Activated CD8-positive, alpha-beta memory T cell treated with anti-CD3 and anti-CD28 coated beads for 36 hours (primary cell): ENCODE data around the gene CARD11. TPM values are rescaled to one million over a fixed set of nuclear protein-coding genes. Genes with fewer than 3 reads are reported as not detected.

ENCODE experiments used
- CTCF ChIA-PET: fragments of 350-600 bp; sonication (Branson Sonifier 250); formaldehyde crosslinking; loops from one replicate; lab custom pipeline; 2021; ENCODE audit warnings: antibody characterized with exemption; lab: Charles Lee
- POLR2A ChIA-PET: fragments of 350-600 bp; sonication (Branson Sonifier 250); formaldehyde crosslinking; loops from one replicate; lab custom pipeline; 2021; ENCODE audit warnings: antibody characterized with exemption; lab: Charles Lee
- total RNA-seq, 2 experiments: library from RNA; stranded (reverse); gene quantifications; one replicate each; pipeline ENCODE4 v1.2.3, GENCODE V29; 2021

CARD11 gene
- total RNA-seq, 2 experiments from 2014 or later = 82.5 to 85.4 TPM

DNA sequence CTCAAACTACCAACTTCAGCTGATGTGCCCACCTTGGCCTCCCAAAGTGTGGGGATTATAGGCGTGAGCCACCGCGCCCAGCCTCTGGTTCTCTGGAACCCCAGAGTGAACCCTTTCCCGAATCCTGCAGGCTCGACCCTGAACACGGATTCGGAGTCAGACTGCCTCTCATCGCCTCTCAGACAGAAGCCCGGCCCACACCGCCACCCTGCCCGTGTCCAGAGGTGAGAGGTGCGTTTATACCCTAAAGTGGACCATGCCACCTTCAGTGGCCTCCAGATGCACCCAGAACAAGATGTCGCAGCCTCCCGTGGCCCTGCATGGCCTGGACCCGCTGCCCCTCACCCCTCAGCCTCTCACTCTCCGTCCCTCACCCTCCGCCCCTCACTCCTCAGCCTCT lies 134.6 kb downstream of the CARD11 start:
- CTCF ChIA-PET = interaction anchor here (0.7 kb wide), 1 partner anchor 156 kb away, joined by 3 read pairs; no protein-coding TSS in a partner anchor
- POLR2A ChIA-PET = no interaction called here

DNA sequence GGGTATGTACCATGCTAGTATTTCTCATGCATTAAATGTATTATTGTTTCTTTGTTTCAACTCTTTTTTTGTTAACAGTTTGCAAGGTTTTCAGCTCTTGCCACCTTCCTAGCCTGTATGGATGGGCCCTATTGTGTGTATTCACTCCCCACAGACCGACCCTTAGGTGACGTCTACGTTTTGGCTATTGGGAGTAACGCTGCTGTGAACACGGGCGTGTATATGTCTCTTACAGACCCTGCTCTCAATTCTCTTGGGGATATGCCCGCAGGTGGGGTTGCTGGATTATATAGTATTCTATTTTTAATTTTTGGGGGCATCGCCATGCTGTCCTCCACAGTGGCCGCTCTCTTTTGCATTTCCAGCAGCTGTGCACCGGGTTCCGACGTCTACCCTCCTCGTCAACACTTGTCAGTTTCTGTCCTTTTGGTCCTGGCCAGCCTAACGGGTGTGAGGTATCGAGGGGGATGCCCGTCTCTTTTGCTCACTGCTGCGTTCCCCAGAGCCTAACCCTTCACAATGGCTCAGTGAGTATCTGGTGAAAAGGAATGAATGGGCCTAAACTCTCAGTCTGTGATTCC lies 135.5 kb downstream of the CARD11 start:
- ChIA-PET POLR2A (no interaction called here), CTCF (interaction anchor here (1.0 kb wide), 1 partner anchor 22 kb away, joined by 3 read pairs; no protein-coding TSS in a partner anchor)

DNA sequence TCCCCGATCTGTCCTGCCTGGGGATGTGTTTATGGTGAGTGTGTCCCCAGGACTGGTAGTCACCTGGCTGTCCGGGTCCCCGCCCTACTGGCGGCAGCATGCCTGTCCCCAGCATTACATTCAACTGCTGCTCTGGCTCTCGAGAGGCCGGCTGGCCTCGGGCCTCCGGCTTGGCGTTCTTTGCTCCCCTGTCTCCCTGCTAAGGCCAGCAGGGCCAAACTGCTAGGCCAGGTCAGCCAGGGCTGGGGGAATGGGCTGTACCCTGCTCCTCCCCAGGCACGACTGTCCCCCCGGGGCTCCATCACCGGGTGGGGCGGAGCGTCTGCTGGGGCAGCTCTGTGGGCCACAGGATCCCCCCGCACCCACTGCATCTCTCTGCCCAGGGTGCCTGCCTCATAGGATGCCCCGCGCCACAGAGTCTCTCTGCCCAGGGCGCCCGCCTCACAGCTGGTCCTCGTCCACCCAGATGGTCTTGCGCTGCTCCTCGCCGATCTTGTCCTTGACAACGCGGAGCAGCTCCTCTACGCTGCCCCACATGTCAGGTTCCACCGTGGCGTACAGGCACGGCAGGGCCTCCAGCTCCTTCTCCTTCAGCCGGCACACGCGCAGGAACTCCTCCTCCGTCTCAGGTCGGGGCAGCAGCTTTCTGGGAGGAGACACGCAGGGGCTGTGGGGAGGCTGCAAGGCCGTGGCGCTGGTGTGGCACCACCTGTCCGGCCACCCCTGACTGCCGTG lies 137.3 kb downstream of the CARD11 start:
- CTCF ChIA-PET = interaction anchor here (2.1 kb wide), 1 partner anchor 12 kb away, joined by 6 read pairs; no protein-coding TSS in a partner anchor

DNA sequence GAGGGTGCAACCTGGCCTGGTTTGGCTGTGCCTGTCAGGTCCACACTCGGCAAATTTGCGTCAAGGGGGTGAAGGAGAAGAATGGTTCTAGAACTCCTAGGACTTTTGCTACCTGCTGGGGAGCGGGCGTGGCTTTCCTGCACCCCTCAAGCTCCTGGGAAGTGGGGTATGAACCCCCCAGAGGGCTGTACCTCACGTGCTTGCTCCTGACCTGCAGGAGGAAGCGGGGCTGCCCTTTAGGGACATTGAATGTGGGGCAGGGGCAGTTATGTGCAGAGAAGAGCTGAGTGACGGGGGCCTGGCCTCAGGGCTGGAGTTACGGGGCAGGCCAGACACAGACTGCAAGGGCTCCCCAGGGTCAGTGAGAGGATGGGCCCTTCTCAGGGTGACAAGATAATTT lies 138.2 kb downstream of the CARD11 start:
- POLR2A ChIA-PET = no interaction called here
- CTCF ChIA-PET = interaction anchor here (1.5 to 2.1 kb wide), 2 partner anchors 11 to 19 kb away, joined by 3 to 6 read pairs; no protein-coding TSS in a partner anchor

More for the DNA sequence above, 137.3 kb downstream of the CARD11 start:
- POLR2A ChIA-PET = no interaction called here

DNA sequence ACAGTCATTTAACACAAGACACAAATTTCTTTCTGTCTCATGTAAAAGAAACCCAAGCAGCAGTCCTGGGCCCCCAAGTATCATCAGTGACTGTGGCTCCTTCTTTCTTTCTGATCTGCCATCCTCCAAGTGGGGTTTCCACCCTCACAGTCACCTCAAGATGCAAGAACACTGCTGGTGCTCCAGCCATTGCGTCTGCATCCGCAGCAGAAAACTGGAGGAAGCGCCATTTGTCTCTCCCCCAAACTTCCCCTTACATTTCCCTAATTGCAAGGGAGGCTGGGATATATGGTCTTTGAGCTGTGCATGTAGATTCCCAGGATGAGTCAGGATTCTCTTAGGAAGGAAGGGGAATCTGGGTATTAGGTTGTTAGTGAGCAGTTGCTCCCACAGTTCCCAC lies 138.6 kb downstream of the CARD11 start:
- ChIA-PET POLR2A (no interaction called here), CTCF (interaction anchor here (1.5 to 2.1 kb wide), 2 partner anchors 10 to 19 kb away, joined by 3 to 6 read pairs; no protein-coding TSS in a partner anchor)

GRCh38 chr7:2904202-2904601 lies 139.5 kb downstream of the CARD11 start:
- ChIA-PET POLR2A (no interaction called here), CTCF (interaction anchor here (0.5 kb wide), 1 partner anchor 147 kb away, joined by 3 read pairs; no protein-coding TSS in a partner anchor)

GRCh38 chr7:2903682-2904162 lies 139.9 kb downstream of the CARD11 start:
- CTCF ChIA-PET = no interaction called here

GRCh38 chr7:2897023-2897422 lies 146.6 kb downstream of the CARD11 start:
- ChIA-PET CTCF (interaction anchor here (1.0 kb wide), 1 partner anchor 258 kb away, joined by 3 read pairs; no protein-coding TSS in a partner anchor), POLR2A (interaction anchor here (1.2 kb wide), 1 partner anchor 26 kb away, joined by 5 read pairs; no protein-coding TSS in a partner anchor)

More at GRCh38 chr7:2903682-2904162, 139.9 kb downstream of the CARD11 start:
- POLR2A ChIA-PET = no interaction called here

DNA sequence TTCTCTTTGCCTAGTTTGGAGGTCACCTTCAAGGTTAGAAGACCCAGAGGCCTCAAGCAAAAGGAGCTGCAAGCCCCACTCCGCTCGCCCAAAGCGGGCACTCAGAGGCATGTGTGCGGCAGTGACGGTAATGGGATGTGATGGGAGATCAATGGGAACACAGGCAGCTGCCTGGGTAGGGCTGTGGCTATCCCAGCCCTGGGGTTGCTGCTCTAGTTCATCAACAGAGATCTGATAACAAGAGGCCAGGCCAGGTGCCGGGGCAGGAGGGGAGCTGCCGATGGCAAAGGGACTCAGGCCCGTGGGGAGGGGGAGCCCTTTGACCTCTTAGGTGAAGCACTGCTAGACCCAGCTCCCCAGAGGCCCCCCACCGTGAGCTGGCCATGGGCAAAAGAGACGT lies 147.5 kb downstream of the CARD11 start:
- ChIA-PET POLR2A (no interaction called here), CTCF (interaction anchor here (0.6 kb wide), 1 partner anchor 32 kb away, joined by 3 read pairs; no protein-coding TSS in a partner anchor)

GRCh38 chr7:2894118-2894940 lies 149.3 kb downstream of the CARD11 start:
- ChIA-PET POLR2A (interaction anchor here (0.5 to 2.0 kb wide), 4 partner anchors 134 to 553 kb away, joined by 3 to 7 read pairs (median 4); no protein-coding TSS in a partner anchor), CTCF (interaction anchor here (0.6 to 1.8 kb wide), 11 partner anchors 11 to 261 kb away, joined by 3 to 6 read pairs (median 4); no protein-coding TSS in a partner anchor)

- ChIA-PET CTCF (interaction anchor here (0.6 to 1.8 kb wide), 6 partner anchors 29 to 261 kb away, joined by 3 to 6 read pairs (median 4); no protein-coding TSS in a partner anchor), POLR2A (interaction anchor here (0.5 to 2.0 kb wide), 2 partner anchors 149 to 553 kb away, joined by 5 to 7 read pairs; no protein-coding TSS in a partner anchor)
Measured at GRCh38 chr7:2893411-2893861, 150.2 kb downstream of the CARD11 start.

- CTCF ChIA-PET = interaction anchor here (0.7 to 1.7 kb wide), 2 partner anchors 28 to 194 kb away, joined by 3 to 6 read pairs; no protein-coding TSS in a partner anchor
Measured at GRCh38 chr7:2892549-2892948, 151.1 kb downstream of the CARD11 start.

GRCh38 chr7:2887816-2888215 lies 155.9 kb downstream of the CARD11 start:
- ChIA-PET POLR2A (interaction anchor here (0.7 kb wide), 1 partner anchor 267 kb away, joined by 8 read pairs; no protein-coding TSS in a partner anchor), CTCF (interaction anchor here (1.1 to 2.2 kb wide), 6 partner anchors 20 to 267 kb away, joined by 3 to 14 read pairs (median 4); no protein-coding TSS in a partner anchor)

More at GRCh38 chr7:2892549-2892948, 151.1 kb downstream of the CARD11 start:
- POLR2A ChIA-PET = no interaction called here

GRCh38 chr7:2886900-2887299 lies 156.8 kb downstream of the CARD11 start:
- CTCF ChIA-PET = interaction anchor here (0.7 to 2.2 kb wide), 9 partner anchors 12 to 270 kb away, joined by 3 to 14 read pairs (median 3); no protein-coding TSS in a partner anchor
- POLR2A ChIA-PET = no interaction called here

DNA sequence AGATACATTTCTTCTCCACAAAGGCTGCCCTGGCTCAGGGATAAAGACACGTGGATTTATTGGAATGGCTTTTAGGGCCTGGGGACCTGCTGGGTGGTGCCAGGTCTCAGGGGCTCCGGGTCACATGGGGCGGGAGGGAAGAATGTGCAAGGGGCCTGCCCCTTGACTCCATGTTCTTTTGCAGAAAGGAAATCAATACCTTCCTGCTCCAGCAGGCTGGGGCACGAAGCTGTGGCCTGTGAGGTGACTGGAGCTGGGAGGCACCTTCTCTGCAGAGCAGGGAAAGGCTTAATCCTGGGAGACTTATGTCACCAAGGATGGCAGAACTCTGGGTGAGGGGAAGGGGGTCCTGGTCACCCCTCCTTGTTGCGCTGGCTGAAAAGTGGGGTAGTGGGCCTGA lies 157.3 kb downstream of the CARD11 start:
- ChIA-PET CTCF (interaction anchor here (0.7 to 2.2 kb wide), 7 partner anchors 11 to 270 kb away, joined by 3 to 14 read pairs (median 3); no protein-coding TSS in a partner anchor), POLR2A (no interaction called here)

DNA sequence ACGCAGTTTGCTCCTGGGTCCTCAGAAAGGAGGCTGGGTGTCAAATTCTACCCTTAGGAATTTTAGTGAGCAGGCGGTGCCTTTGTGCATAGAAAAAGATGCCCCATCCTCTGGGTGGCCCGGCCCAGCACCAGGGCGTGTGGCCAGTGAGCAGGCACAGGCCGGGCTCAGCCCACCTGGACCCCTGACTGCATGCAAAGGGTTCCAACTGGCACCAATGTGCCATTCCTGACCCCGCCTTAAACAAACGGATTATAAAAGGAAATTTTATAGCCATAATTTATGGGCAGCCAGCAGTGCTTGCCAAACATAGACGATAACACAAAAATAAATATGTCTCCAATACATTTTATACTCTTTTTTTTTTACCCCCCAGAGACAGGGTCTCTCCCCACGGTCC lies 159.5 kb downstream of the CARD11 start:
- ChIA-PET POLR2A (no interaction called here), CTCF (interaction anchor here (1.0 kb wide), 1 partner anchor 20 kb away, joined by 3 read pairs; no protein-coding TSS in a partner anchor)

GRCh38 chr7:2883101-2883500 lies 160.6 kb downstream of the CARD11 start:
- ChIA-PET POLR2A (no interaction called here), CTCF (no interaction called here)

DNA sequence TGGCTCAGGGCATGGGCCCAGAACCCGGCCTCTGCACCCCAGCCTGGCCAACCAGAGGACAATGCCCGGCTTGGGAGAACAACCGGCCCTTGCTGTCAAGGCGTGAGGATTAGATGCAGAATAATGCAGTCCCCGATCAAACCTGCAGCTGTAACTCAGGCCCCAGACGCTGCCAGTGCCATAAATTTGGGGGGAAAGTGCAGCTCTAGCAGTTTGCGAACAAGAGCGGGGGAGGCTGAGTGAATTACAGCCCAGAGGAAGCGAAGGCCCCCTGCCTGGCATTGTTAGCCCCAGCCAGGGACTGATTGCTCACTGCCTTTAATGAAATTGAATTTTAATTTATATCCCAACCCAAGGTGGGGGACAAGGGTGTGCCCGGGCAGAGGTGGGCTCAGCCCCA lies 161.6 kb downstream of the CARD11 start:
- ChIA-PET CTCF (no interaction called here), POLR2A (no interaction called here)
